HFFc6 (cell line): ENCODE measurements around the gene RAB11FIP4. TPM values are rescaled to one million over a fixed set of nuclear protein-coding genes. Genes with fewer than 3 reads are reported as not detected.

Source experiments
- DNase-seq: peaks from one replicate; pipeline ENCODE4 v3.0.0-alpha.2; 2018
- H3K27ac Mint-ChIP-seq: 2 replicates; pipeline ENCODE4 v1.8.0; 2020; ENCODE audit warnings: mild to moderate bottlenecking, mixed read lengths
- H3K27me3 Mint-ChIP-seq: 2 replicates; pipeline ENCODE4 v1.8.0; 2021; ENCODE audit warnings: mild to moderate bottlenecking, moderate library complexity, mixed read lengths; ENCODE audit not compliant: insufficient read depth
- H3K36me3 Mint-ChIP-seq: 2 replicates; pipeline ENCODE4 v1.8.0; 2021; ENCODE audit warnings: low read depth, mixed read lengths
- H3K4me1 Mint-ChIP-seq: 2 replicates; pipeline ENCODE4 v1.8.0; 2020; ENCODE audit warnings: low read depth, mixed read lengths
- H3K4me3 Mint-ChIP-seq: 2 replicates; pipeline ENCODE4 v1.8.0; 2020; ENCODE audit warnings: mild to moderate bottlenecking, moderate library complexity, mixed read lengths
- H3K9me3 Mint-ChIP-seq: 2 replicates; pipeline ENCODE4 v1.8.0; 2020; ENCODE audit warnings: mild to moderate bottlenecking, mixed read lengths
- CTCF ChIP-seq: fragments of 200-600 bp; sonication (generic); IDR thresholded peaks from 2 replicates; pipeline ENCODE4 v1.5.0; 2021; ENCODE audit warnings: antibody characterized with exemption, mild to moderate bottlenecking
- total RNA-seq, 6 experiments: library from RNA; stranded (reverse); fragmentation: NEBNext Ultra II Directional; extraction: Animal tissue kit (Norgen Biotek cat#: 25700); gene quantifications; 2 replicates in 1 of 6; 3 replicates in 5 of 6; pipeline ENCODE4 v1.2.3, GENCODE V29; 2021

RAB11FIP4 gene
- total RNA-seq, 6 experiments from 2014 or later, result 0.02 to 0.38 (median 0.09) TPM

DNA sequence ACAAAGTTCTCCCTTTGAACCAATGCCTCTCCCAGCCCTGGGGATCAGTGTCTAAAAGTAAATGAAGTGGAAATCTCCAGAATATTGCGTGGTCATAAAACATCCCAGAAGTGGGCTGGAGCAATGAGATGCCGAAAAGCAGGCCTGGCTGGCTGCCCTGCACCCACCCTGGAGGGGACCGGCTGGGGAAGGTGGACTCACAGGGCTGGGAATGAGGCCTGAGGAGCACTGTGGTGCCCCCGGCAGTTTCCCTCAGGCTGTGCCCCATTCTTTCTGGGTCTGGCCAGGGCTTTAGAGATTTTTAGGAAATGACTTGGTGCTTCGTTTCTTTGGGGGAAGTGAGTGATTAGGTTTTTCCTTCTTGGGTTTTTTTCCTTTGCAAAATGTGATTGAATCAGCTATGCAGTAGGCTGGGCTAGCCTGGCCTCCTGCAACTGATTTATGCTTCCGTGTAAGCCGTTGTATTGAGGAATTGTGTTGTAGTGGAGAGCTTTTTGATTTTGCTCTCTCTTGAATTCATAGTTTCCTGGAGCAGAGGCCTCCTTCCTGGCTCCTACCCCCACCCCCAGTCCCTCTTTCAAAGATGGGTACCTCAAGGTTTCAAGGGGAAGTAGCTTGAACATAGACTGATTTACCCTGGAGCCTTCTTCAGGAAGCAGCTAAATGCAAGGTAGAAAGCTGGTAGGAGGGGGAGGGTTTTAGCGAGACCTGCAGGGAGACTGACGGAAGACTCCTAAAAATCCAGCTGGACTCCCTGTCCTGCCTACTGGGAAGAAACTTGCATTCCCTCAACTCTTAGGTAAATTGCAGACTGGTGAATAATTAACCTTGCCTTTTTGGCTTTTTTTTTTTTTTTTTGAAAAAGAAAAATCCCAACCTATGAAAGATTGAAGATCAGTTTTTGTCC, 170.2 kb downstream of the RAB11FIP4 start:
- Mint-ChIP-seq H3K9me3 (no peaks in the 10 kb centered on the region), H3K27ac (peak overlapping the region; percentile 91), H3K4me3 (peak overlapping the region; percentile 90), H3K27me3 (peaks cover 7% of the 10 kb centered on the region), H3K4me1 (peaks cover 59% of the 10 kb centered on the region), H3K36me3 (peaks cover 51% of the 10 kb centered on the region)
- no peak for TF ChIP-seq CTCF
- DNase-seq, result peak; percentile 84

- Mint-ChIP-seq H3K27me3 (peaks cover 7% of the 10 kb centered on the region), H3K4me3 (peak overlapping the region; percentile 90)
- no peak for TF ChIP-seq CTCF
Observed at GRCh38 chr17:31562376-31562840, 170.9 kb downstream of the RAB11FIP4 start.

GRCh38 chr17:31564291-31564690, 172.8 kb downstream of the RAB11FIP4 start:
- H3K9me3 Mint-ChIP-seq, result no peaks in the 10 kb centered on the region
- H3K27me3 Mint-ChIP-seq, result peaks cover 7% of the 10 kb centered on the region
- peak overlapping the region; percentile 79 for H3K4me3 Mint-ChIP-seq
- TF ChIP-seq CTCF, result no peak
- peak overlapping the region; percentile 84 for H3K27ac Mint-ChIP-seq
- peaks cover 64% of the 10 kb centered on the region for H3K36me3 Mint-ChIP-seq
- DNase-seq, result no peak
- H3K4me1 Mint-ChIP-seq, result peaks cover 79% of the 10 kb centered on the region

More at GRCh38 chr17:31562376-31562840, 170.9 kb downstream of the RAB11FIP4 start:
- Mint-ChIP-seq H3K36me3 (peaks cover 58% of the 10 kb centered on the region), H3K27ac (peak overlapping the region; percentile 91), H3K9me3 (no peaks in the 10 kb centered on the region), H3K4me1 (peaks cover 65% of the 10 kb centered on the region)
- DNase-seq, result no peak

DNA sequence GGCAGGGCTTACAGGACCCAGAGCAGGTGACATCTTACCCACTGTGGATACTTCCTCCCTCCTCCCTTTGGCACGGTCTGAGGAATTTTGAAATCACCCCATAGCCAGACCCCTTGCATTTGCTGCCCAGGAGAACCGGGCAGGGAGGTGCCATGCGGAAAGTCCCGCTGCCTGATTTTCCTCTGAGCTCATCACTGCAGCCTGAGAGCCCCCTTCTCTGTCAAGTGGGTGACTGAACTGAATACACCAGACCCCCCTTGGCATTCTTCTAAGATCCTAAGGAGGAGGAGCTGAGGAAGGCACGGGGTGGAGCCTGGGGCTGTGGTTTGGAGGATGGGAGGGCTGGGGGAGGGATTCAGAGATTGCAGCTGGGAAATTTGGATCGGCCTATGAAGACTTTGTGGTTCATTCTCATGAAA, 173.4 kb downstream of the RAB11FIP4 start:
- no peaks in the 10 kb centered on the region for H3K9me3 Mint-ChIP-seq
- DNase-seq, result no peak
- peak overlapping the region; percentile 79 for H3K4me3 Mint-ChIP-seq
- H3K27ac Mint-ChIP-seq, result peak overlapping the region; percentile 84
- TF ChIP-seq CTCF, result no peak
- H3K36me3 Mint-ChIP-seq, result peaks cover 70% of the 10 kb centered on the region
- H3K27me3 Mint-ChIP-seq, result peaks cover 7% of the 10 kb centered on the region
- peaks cover 85% of the 10 kb centered on the region for H3K4me1 Mint-ChIP-seq

GRCh38 chr17:31565652-31566051, 174.2 kb downstream of the RAB11FIP4 start:
- no peak for DNase-seq
- H3K4me1 Mint-ChIP-seq, result peaks cover 93% of the 10 kb centered on the region
- H3K27ac Mint-ChIP-seq, result peak overlapping the region; percentile 84
- no peak for TF ChIP-seq CTCF
- peaks cover 67% of the 10 kb centered on the region for H3K36me3 Mint-ChIP-seq
- H3K9me3 Mint-ChIP-seq, result no peaks in the 10 kb centered on the region
- H3K4me3 Mint-ChIP-seq, result peak overlapping the region; percentile 79
- peaks cover 3% of the 10 kb centered on the region for H3K27me3 Mint-ChIP-seq
